ENCODE data around the gene SERAC1.

Gene SERAC1

DNA sequence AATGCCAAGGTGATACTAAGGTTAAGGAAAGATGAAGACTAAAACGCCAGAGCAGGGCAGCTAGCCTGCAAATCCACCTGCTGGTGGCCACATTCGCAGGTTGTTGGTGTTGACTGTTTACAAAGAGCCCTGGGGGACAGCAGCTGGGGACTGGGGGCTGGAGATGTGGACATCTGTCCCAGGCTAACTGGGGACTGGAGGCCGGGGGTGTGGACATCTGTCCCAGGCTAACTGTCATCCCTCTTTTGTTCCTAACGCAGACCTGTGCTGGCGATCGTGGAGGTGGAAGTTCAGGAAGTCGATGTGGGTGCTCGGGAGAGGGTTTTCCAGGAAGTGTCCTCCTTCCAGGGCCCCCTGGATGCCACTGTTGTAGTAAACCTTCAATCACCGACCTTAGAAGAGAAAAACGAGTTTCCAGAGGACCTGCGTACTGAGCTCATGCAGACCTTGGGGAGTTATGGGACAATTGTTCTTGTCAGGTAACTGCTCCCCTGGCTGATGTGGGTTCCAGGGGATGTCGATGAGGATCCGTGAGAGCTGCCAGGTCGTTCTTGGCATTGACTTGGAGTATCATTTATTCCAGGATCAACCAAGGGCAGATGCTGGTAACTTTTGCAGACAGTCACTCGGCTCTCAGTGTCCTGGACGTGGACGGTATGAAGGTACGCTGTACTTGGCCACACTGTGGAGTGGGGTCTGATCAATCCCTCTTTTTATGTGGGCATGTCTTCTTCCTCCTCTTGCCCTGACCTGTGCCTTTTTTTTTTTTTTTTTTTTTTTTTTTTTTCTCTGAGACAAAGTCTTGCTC is 87.0 kb downstream of the SERAC1 start:
- H3K27ac ChIP-seq (ENCODE audit: low read depth, low read length, severe bottlenecking), result no peak overlapping the region
- WGBS, 2 experiments (ENCODE audit: insufficient coverage in 2 of 2), result 93% methylated on average over 16 of the region's 18 CpGs
- peaks cover 85% of the 10 kb centered on the region for H3K36me3 ChIP-seq (ENCODE audit: control insufficient read depth, insufficient read depth, low read length)
- no peaks in the 10 kb centered on the region for H3K9me3 ChIP-seq (ENCODE audit: control insufficient read depth, low read length)
- H3K4me3 ChIP-seq (ENCODE audit: extremely low read depth, insufficient read depth, low read length, poor library complexity, severe bottlenecking), result no peak overlapping the region
- peaks cover 10% of the 10 kb centered on the region for H3K4me1 ChIP-seq (ENCODE audit: control insufficient read depth, insufficient read depth, low read length, poor library complexity, severe bottlenecking)

GRCh38 chr6:158078320-158078719 is 89.7 kb downstream of the SERAC1 start:
- peaks cover 83% of the 10 kb centered on the region for H3K36me3 ChIP-seq (ENCODE audit: control insufficient read depth, insufficient read depth, low read length)
- no peaks in the 10 kb centered on the region for H3K9me3 ChIP-seq (ENCODE audit: control insufficient read depth, low read length)
- H3K4me1 ChIP-seq (ENCODE audit: control insufficient read depth, insufficient read depth, low read length, poor library complexity, severe bottlenecking), result peaks cover 6% of the 10 kb centered on the region
- no peak overlapping the region for H3K4me3 ChIP-seq (ENCODE audit: extremely low read depth, insufficient read depth, low read length, poor library complexity, severe bottlenecking)
- H3K27ac ChIP-seq (ENCODE audit: low read depth, low read length, severe bottlenecking), result no peak overlapping the region
- WGBS, 2 experiments (ENCODE audit: insufficient coverage in 2 of 2), result 75 to 100% methylated on average over 1 to 2 of the region's 7 CpGs

GRCh38 chr6:158077676-158078075 is 90.4 kb downstream of the SERAC1 start:
- Histone ChIP-seq H3K9me3 (ENCODE audit: control insufficient read depth, low read length) (no peaks in the 10 kb centered on the region), H3K4me3 (ENCODE audit: extremely low read depth, insufficient read depth, low read length, poor library complexity, severe bottlenecking) (no peak overlapping the region), H3K4me1 (ENCODE audit: control insufficient read depth, insufficient read depth, low read length, poor library complexity, severe bottlenecking) (no peaks in the 10 kb centered on the region), H3K36me3 (ENCODE audit: control insufficient read depth, insufficient read depth, low read length) (peaks cover 84% of the 10 kb centered on the region), H3K27ac (ENCODE audit: low read depth, low read length, severe bottlenecking) (no peak overlapping the region)
- 90 to 95% methylated on average over 7 to 10 of the region's 10 CpGs for WGBS, 2 experiments (ENCODE audit: insufficient coverage in 2 of 2)

GRCh38 chr6:158076548-158076947 is 91.5 kb downstream of the SERAC1 start:
- 96% methylated on average over 12 to 16 of the region's 18 CpGs for WGBS, 2 experiments (ENCODE audit: insufficient coverage in 2 of 2)
- Histone ChIP-seq H3K27ac (ENCODE audit: low read depth, low read length, severe bottlenecking) (no peak overlapping the region), H3K36me3 (ENCODE audit: control insufficient read depth, insufficient read depth, low read length) (peaks cover 89% of the 10 kb centered on the region)

GRCh38 chr6:158073776-158074175 is 94.3 kb downstream of the SERAC1 start:
- Histone ChIP-seq H3K36me3 (ENCODE audit: control insufficient read depth, insufficient read depth, low read length) (peaks cover 75% of the 10 kb centered on the region), H3K9me3 (ENCODE audit: control insufficient read depth, low read length) (no peaks in the 10 kb centered on the region), H3K27ac (ENCODE audit: low read depth, low read length, severe bottlenecking) (no peak overlapping the region), H3K4me1 (ENCODE audit: control insufficient read depth, insufficient read depth, low read length, poor library complexity, severe bottlenecking) (peaks cover 24% of the 10 kb centered on the region), H3K4me3 (ENCODE audit: extremely low read depth, insufficient read depth, low read length, poor library complexity, severe bottlenecking) (no peak overlapping the region)
- WGBS, 2 experiments (ENCODE audit: insufficient coverage in 2 of 2), result 89% methylated on average over 2 to 3 of the region's 3 CpGs

More at GRCh38 chr6:158076548-158076947, 91.5 kb downstream of the SERAC1 start:
- Histone ChIP-seq H3K4me1 (ENCODE audit: control insufficient read depth, insufficient read depth, low read length, poor library complexity, severe bottlenecking) (peaks cover 7% of the 10 kb centered on the region), H3K9me3 (ENCODE audit: control insufficient read depth, low read length) (no peaks in the 10 kb centered on the region), H3K4me3 (ENCODE audit: extremely low read depth, insufficient read depth, low read length, poor library complexity, severe bottlenecking) (no peak overlapping the region)

DNA sequence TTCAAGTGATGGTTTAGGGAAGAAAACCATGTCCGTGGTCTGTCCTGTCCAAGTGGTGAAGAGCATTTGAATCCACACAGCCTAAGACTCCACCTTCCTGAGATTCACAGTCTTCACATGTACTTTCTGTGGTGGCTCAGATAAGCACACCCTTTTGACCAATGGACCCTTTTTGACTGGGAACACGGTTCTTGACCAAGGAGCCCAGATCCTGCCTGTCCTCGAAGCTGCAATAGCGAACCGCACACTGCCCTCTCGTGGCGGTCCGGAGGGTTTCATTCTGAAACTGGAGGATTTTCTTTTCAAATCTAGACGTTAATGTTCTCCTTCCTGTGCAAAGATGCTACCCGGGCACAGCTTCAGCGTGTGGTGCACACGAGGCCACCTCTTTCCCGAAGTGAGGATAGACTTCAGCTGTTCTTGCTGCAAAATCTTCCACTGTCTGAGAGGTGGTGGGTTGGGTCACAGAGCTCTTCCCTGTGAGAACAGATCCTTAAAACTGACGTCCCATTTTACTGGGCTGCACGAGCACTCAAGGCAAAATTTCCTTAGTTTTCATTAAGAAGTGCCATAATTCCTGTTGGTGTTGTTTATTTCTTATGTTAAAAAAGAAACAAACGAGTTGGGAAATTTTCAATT is 95.9 kb downstream of the SERAC1 start:
- Histone ChIP-seq H3K9me3 (ENCODE audit: control insufficient read depth, low read length) (no peaks in the 10 kb centered on the region), H3K36me3 (ENCODE audit: control insufficient read depth, insufficient read depth, low read length) (peaks cover 71% of the 10 kb centered on the region), H3K27ac (ENCODE audit: low read depth, low read length, severe bottlenecking) (no peak overlapping the region), H3K4me3 (ENCODE audit: extremely low read depth, insufficient read depth, low read length, poor library complexity, severe bottlenecking) (no peak overlapping the region), H3K4me1 (ENCODE audit: control insufficient read depth, insufficient read depth, low read length, poor library complexity, severe bottlenecking) (peaks cover 29% of the 10 kb centered on the region)
- 20 to 30% methylated on average over 13 to 15 of the region's 16 CpGs for WGBS, 2 experiments (ENCODE audit: insufficient coverage in 2 of 2)

DNA sequence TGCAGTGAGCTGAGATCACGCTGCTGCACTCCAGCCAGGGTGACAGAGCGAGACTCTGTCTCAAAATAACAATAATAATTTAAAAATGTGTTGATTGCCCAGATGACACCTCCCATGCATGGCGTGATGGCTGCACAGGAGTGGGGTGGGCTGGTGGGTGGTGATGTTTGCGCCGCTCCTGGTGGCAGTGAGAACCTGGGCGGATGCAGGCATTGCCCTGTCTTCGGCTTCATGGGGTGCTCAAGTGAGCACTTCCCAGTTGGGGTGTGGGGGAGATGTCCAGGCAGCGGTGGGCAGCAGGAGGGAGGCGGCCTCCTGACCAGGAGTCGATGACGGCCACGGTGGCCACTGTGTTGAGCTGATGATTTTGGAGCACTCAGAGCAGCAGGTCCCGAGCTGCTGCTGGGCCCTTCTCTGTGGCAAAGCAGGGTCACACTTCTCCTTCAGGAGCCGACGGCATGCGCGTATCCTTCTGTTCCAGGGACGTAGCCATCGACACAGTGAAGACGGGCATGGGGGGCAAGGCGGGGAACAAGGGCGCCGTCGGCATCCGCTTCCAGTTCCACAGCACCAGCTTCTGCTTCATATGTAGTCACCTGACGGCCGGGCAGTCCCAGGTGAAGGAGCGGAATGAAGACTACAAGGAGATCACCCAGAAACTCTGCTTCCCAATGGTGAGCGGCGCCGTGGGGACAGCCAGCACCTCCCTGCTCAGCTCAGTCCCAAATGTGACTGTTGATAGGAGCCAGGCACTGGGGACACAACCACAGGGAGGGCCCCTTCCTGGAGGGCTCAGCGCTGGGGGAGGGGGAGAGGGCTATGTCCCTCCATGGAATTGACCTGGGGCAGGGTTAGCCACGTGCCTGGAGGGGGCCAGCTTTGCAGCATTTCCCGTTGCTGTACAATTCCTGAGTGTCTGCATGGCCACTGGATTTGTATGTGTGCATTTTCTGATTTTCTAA is 96.7 kb downstream of the SERAC1 start:
- Histone ChIP-seq H3K4me3 (ENCODE audit: extremely low read depth, insufficient read depth, low read length, poor library complexity, severe bottlenecking) (no peak overlapping the region), H3K36me3 (ENCODE audit: control insufficient read depth, insufficient read depth, low read length) (peaks cover 74% of the 10 kb centered on the region), H3K9me3 (ENCODE audit: control insufficient read depth, low read length) (no peaks in the 10 kb centered on the region), H3K27ac (ENCODE audit: low read depth, low read length, severe bottlenecking) (no peak overlapping the region), H3K4me1 (ENCODE audit: control insufficient read depth, insufficient read depth, low read length, poor library complexity, severe bottlenecking) (peaks cover 29% of the 10 kb centered on the region)
- WGBS, 2 experiments (ENCODE audit: insufficient coverage in 2 of 2), result 92 to 93% methylated on average over 30 to 31 of the region's 34 CpGs

DNA sequence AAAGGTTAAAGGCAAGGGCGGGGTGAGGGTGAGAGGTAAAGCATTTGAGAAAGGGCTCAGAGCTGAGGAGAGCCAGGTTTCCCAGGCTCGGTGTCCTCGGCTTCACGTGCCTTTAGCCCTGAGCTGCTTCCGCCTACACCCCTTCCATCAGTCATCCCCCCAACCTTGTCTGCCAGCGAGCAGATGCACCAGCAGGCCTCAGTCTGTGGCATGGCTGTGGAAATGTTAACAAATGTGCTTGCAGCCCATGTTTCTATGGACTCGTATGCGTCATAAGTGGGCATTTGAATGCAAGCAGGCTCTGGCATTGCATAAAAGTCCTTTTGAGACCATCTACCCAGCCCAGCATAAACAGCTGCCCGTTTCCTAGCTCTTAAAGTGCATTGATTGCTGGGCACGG is 97.5 kb downstream of the SERAC1 start:
- Histone ChIP-seq H3K4me3 (ENCODE audit: extremely low read depth, insufficient read depth, low read length, poor library complexity, severe bottlenecking) (no peak overlapping the region), H3K36me3 (ENCODE audit: control insufficient read depth, insufficient read depth, low read length) (peaks cover 72% of the 10 kb centered on the region), H3K9me3 (ENCODE audit: control insufficient read depth, low read length) (no peaks in the 10 kb centered on the region), H3K27ac (ENCODE audit: low read depth, low read length, severe bottlenecking) (no peak overlapping the region), H3K4me1 (ENCODE audit: control insufficient read depth, insufficient read depth, low read length, poor library complexity, severe bottlenecking) (peaks cover 29% of the 10 kb centered on the region)
- 84 to 92% methylated on average over 5 to 7 of the region's 10 CpGs for WGBS, 2 experiments (ENCODE audit: insufficient coverage in 2 of 2)

GRCh38 chr6:158069800-158070195 is 98.3 kb downstream of the SERAC1 start:
- 89 to 91% methylated on average over 4 to 5 of the region's 6 CpGs for whole genome bisulfite sequencing, 2 experiments (ENCODE audit: insufficient coverage in 2 of 2)
- Histone ChIP-seq H3K4me1 (ENCODE audit: control insufficient read depth, insufficient read depth, low read length, poor library complexity, severe bottlenecking) (peaks cover 29% of the 10 kb centered on the region), H3K9me3 (ENCODE audit: control insufficient read depth, low read length) (no peaks in the 10 kb centered on the region), H3K36me3 (ENCODE audit: control insufficient read depth, insufficient read depth, low read length) (peaks cover 75% of the 10 kb centered on the region), H3K27ac (ENCODE audit: low read depth, low read length, severe bottlenecking) (peak overlapping the region; percentile 23), H3K4me3 (ENCODE audit: extremely low read depth, insufficient read depth, low read length, poor library complexity, severe bottlenecking) (no peak overlapping the region)

Measured in mesodermal cell (in vitro differentiated cells).